Amniotic stem cell (primary cell): ENCODE results near the gene LPP.

Experiments
- DNase-seq: peaks from one replicate; lab custom pipeline; 2025; lab: John Stamatoyannopoulos, UW

LPP gene

DNA sequence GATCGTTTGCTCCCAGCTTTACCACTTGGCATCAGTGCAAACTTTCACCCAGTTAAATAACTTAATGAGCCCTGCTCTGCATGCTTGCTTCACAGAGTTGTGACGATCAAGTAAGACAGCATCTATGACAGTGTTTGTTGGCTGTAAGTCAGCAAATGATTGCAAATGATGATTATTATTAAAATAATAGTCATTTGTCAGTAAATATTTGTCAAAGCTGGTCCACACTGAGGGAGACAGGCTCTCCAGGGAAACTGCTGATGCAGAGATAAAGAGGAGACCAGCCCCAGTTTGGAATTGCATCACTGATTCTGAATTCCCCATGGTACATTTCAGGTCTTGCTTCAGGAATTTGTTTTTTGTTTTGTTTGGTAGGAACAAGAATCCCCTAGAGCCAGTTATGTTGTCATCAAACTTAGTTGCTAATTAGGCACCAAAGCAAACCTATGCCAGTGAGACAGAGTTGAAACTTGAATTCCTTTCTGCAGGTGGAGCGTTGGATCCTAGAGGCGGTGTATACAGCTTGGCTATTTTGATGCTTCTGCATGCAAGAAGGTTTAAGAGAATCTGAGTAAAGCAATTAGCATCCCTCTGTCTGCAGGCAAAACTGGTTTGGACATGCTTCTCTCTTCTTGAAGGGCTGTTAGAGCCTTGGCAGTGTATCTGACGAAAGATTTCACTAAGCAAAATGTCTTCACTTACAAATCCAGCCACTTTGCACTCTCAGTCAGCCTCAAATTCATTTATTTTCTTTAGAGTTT is 679.2 kb downstream of the LPP start:
- no peak for DNase-seq

DNA sequence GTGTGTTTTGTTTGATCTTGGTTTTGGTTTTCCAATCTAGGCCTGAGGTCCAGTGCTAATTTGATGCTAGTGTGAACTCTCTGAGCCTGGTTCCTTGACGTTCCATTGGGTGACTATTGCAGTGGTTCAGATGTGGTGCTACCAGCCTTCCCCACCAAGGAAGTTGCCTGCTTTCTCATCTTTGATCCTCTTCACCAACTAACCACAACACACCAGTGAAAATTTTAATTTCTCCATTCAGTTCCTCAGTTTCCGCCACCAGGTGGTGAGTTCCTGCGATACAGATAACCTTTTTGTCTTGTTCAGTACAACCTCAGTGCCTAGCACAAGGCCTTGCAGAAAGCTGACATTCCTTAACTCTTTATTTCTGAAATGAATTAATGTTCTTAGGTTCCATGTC is 680.4 kb downstream of the LPP start:
- DNase-seq: no peak

DNA sequence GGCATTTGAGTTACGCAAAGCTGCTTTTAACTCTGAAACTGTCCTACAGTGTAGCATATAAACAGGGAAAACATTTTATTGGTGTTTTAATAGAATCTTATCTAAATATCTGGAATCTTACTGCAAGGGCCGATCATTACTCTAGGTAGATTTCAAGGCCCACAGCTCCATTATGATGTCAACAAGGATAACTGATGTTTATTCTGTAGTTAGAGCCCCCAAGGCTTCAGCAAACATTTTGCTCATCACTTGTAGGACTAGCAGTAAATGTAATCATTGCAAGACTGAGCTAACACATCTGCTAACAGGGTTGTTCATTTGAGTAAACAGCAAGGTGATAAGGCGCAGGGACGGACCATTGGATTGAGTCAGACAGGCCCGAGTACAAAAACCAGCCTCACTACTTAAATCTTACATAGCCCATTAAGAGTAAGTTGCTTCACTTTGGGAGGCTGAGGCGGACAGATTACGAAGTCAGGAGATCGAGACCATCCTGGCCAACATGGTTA is 685.3 kb downstream of the LPP start:
- DNase-seq: no peak

DNA sequence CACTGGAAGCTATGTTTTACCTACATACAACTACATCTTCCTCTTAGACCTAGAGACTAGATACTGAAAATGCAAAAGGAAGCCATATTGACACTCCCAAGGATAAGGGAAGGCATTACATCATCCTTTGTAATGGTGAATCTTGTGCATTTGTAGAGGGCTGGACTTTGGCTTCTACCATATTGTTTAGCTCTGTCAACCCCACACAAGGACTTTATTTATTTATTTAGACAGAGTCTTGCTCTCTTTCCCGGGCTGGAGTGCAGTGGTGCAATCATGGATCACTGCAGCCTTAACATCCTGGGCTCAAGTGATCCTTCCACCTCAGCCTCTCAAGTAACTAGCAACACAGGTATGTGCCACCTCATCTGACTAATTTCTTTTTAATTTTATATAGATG is 686.3 kb downstream of the LPP start:
- no peak for DNase-seq

DNA sequence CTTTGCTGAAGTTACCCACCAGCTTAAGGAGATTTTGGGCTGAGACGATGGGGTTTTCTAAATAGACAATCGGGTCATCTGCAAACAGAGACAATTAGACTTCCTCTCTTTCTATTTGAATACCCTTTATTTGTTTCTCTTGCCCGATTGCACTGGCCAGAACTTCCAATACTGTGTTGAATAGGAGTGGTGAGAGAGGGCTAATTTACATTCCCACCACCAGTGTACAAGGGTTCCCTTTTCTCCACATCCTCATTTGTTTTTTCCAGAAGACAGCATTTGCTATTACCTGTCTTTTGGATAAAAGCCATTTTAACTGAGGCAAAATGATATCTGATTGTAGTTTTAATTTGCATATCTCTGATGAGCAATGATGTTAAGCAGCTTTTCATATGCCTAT is 687.9 kb downstream of the LPP start:
- DNase-seq: no peak

DNA sequence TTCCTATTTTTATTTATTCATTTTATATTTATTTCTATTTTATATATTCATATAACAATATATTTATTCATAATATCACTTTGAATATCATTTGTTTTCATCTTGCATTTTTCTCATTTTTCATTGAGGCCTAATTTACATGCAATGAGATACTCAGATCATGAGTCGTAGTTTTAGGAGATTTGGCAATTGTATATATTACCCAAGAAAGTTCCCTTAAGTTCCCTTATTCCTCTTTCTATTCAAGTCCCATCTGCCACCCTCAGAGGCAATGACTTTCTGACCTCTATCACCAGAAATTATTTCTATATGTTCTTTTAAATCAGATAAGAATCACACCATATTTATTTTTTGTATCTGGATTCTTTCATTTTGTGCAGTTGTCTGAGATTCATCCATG is 688.7 kb downstream of the LPP start:
- no peak for DNase-seq

DNA sequence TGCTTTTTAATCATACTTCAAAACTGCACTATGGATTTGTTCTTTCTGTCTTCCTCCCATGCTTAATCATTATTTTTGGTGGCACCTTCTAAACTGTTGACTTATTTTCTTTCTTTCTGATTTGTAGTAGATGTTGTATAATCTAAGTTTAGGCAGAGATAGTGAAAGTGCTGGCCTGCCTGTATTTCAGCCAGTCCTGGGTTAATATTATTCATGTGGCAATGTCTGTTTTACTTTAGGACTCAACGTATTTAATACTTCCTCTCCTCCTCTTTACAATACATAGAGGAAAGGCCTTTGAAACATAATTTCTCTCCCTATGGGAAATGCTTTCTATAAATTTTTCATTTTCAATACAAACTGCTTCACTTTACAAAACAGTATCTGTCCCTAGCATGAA is 690.1 kb downstream of the LPP start:
- DNase-seq: no peak

DNA sequence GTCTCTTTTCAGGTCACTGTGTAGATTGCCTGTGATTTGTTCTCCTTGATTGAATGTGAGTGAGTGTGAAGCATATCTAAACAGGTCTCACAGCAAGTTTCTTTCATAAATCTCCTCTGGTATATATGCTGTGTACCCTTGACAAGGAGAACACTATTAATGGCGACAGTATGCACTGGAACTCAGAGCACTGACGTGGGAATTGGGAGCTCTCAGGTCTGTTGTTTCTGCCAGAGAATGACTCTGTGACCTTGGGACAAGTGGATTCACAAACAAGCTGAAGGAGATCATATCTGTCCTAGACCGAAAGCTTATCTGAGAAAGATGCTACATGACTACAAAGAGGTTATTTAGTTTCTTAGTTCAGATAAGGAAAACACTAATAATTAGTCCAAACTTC is 691.6 kb downstream of the LPP start:
- no peak for DNase-seq

DNA sequence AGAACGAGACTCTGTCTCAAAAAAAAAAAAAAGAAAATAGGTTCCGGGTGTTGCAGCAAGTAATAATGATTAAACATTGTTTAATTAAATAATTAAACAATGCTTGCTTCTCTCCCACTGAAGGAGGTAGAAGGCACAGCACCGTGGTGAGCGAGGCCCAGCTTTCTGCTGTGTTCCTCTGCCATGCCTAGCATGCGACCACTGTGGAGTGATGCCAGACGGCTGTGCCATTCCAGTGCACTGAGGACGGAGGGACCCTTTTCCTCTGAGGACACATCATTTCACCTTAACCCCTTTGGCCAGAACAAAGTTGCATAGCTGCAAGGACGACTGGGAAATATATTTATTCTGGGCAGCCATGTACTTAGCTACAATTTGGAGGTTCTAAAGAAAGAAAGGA is 695.0 kb downstream of the LPP start:
- DNase-seq: no peak

DNA sequence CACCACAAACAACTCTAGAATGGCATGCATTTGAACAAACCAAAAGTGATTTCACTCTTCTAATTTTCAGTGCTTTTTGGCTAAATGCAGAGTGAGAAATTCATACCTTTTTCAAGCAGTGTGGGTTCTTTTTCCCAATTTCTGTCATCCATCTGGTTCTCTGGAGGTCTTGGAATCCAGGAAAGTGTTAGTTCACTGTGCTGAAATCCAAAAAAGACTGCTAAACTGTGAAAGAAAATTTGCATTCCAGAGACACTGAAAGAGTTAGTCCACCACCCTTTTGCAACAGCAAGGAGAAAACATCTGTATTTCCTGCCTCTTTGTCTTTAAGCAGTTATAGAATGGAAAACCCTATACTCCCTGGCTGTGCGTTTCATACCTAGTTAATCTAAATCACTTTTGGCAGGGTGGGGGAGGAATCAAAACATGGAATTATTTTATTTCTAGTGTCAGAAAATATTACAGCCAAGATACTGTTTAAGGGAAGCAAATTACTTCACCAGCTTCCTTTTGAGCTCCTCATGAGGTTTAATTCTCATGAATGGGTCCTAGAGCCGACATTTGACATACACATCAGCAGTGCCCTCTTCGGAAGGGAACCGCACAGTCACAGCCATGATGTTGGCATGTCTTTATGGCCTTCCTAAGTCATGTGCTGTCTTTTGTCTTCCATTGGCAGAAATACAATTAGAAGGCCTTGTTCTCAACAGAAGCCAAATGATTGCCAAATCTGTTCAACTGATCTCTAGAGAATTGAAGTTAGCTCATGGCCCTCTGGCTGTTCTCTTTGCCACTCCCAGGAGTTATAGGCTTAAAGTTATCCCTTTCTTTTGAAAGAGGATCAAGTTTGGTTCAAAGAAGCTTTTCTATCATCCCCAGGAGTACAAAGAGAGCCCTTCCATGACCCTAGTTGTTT is 700.2 kb downstream of the LPP start:
- DNase-seq: no peak

DNA sequence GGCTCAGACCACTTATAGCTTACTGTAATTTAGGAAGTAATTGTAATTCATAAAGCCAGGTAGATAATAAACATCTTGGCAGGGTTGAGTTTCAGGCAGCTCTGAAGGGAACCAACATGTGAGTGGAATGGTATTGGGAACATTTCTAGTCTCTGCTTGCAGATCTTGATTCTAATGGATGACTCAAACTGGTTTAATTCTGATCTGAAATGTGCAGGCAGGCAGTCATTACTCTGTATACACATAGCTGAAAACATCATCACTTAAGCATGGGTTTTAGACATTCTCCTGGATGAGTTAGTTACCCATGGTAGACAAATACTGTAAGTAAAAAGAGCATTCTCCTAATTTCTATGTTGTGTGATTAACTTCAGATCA is 700.8 kb downstream of the LPP start:
- no peak for DNase-seq

DNA sequence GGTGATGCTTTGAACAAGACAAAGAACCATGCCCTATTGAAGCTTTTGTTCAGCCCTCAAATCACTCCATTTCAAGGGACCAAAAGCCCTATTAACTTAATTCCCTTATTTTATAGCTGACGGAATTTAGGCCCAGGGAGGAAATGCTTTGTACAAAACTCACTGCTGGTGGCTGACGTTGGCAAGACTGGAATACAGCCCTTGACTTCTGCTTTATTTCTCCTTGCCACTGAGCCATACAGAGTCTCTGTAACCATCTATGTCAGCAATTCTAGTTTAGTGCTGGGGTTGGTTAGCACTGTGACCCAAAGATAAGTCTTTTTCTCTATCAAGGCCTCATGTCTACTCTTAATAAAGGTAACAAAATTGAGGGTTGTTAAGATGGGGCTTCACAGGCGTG is 701.7 kb downstream of the LPP start:
- DNase-seq: no peak

DNA sequence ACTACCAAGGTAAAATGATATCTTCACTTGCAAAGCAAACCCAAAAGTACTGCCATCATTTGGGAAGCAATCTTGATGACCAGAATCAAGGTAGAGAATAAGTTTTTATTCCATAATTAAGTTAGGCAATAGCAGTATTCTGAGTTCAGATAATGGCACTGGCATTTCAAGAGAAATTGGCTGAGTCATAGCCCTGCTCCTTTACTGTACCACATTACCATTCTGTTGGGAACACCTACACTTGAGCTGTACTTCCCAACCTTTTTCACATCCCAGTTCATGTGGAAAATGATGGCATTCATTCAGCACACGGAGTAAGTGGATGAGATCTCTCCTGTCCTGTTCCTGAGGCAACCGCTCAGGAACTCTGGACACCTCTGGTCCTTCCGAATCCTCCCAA is 706.2 kb downstream of the LPP start:
- no peak for DNase-seq

DNA sequence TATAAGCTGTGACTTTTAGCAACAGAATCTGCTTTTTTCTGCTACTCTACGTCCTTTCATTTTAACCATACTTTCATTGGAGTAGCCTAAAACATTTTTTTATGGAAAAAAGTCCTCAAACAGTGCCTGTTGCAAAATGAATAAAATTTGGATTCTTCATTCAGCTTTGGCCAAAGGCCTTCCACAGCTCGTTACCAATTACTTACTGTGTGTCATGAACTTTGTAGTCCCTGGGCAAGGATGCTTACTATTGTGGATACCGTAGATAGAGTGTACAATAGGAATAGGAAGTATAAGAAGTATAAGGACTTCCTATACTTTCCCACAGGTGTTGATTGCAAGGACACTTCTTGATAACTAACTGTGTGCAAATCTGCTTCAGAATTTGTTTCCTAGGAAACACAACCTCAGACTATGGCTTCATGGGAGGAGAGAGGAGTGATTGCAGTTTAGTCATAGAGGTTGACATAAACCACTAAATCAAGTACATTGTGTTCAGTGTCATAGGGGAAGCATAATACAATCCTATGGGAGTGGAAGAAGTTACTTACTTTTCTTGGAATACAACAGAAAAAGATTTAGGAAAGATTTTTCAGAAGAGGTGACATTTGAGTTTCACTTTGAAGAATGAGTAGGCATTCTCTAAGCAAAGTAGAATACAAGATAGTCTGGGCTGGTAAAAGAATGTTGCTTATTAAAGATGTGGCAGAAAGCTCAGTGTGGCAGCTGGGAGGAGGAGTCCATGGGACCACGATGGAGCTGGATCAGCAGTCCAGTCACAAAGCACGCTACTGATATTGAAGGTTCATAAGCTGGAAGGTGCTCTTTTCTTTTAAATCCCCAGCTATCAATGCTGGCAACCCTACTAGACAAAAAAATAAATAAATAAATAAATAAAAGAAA is 708.1 kb downstream of the LPP start:
- no peak for DNase-seq

DNA sequence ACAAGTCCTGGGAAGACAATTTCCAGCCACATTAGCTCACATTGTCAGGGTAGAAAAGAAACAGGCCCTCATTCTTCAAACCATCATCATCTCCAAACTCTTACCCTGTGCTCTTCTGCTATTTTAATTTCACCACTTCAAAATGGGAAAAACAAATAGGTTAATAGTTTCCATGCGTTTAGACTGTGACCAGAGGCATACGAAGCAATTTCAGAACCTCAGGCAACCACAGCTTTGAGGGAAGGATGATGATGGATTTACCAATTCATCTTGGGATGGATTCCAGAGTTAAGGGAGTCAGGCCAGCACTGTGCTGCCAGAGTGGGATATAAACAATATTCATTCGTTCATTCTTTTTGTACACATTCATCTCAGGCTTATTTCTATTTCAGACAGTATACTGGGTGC is 710.0 kb downstream of the LPP start:
- peak; percentile 50 for DNase-seq

DNA sequence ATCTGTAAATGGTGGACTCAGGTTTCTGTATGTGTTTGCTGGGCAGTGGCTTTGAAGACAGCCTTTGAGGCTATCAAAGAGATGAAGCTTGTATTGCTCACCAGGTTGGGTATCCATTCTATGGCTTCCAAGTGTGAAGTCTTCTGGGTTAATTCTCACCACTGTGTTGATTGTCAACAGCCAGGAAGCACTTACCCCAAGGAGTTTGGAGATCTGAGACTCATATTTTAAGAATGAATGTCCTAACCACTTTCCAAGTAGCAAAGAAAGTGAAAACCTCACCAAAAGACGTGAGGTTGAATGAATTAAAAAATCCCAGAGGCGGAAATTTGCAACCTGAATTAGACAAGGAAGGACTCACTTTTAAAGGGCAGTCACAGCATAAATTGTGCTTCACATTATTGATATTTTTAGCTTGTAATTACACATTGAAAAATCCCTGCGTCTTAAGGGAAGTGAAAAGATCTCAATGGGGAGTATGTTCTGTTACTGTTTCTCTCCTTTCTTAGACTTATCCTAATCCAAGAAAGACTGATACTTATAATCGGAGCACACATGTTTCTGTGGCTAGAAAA is 713.8 kb downstream of the LPP start:
- DNase-seq: no peak

DNA sequence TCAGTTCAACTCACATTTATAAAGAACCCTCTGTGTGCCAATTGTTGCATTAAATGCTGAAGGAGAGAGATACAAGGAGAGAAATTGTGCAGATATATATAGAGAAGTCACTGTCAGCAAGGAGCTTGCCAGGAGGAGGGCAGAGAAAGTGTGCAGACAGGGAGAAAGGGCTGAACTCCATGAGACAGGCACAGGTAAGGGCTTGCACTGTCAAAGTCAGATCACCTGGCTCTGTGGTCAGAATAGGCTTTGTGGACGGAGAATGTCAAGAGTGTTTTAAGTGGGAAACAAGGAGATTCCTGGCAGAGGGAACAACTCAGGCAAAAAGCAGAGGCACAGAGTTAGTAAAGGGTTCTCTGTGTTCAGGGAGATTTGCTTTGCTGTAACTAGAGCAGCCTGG is 714.8 kb downstream of the LPP start:
- DNase-seq: no peak

DNA sequence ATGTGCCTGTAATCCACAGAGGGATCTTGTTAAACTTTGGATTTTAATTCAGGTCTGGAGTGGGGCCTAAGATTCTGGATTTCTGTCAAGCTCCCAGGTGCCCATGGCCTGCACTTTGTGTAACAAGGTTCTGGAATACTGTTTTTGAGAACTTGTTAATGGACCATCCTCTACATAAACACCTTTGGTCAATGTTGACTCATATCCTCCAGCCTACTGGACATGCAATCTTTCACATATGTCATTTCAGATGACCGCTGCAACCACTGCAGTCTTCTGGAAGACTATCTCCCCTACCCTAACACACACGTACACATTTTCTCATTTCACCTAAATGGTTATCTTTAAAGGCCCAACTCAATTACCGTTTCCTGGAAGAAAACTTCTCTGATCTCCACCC is 715.7 kb downstream of the LPP start:
- DNase-seq: no peak

DNA sequence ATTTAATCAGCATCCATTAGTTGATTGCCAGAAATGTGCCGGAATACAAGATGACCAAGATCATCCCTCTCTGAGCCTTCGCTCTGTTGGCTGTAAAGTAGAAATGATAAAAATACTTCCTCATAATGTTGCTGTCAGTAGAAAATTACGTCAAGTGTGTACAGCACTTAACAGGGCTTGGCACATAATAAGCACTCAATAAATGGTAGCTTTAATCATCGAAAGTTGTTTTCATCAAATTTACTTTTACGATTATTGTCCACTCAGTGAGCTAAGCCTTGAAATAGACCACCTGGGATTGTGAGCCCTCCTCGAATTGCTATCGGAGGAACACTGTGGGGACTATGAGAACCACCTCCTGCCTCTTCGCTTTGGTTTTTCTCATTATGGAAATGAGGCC is 716.5 kb downstream of the LPP start:
- DNase-seq: no peak

DNA sequence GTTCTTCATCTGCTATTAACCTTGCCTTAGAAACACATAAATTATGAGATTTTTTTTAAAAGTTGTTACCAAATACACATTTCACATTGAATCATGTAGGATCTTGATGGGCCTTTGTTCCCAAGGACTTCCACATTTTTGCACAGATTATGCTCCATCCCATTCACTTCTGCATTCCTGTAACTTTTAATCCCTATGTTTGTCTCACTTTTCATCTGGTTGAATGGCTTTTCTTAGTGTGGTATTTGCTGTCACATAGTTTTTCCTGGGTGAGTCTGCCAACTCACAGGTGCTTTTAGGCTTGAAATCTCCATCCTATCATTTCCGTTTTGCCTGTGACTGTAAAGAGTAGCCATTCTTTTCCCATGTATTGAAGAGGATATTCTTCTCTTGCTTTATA is 720.6 kb downstream of the LPP start:
- no peak for DNase-seq

DNA sequence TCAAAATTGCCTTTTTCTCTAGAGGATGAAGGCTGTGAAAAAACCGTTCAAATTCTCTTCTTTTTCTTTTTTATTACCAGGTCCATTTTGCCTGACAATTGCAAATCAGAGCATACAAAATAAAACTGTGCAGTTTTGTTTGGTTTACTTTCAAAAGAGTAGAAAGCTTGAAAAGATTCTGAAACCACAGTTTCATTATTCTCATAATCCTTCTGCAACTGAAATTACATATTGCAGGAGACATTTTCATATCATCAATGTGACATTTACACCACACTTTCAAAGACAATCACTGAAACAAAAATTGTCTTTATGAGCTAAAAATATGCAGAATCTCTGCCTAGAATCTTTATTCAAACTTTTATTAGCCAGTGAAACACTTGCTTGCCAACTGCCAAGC is 721.5 kb downstream of the LPP start:
- DNase-seq: no peak

DNA sequence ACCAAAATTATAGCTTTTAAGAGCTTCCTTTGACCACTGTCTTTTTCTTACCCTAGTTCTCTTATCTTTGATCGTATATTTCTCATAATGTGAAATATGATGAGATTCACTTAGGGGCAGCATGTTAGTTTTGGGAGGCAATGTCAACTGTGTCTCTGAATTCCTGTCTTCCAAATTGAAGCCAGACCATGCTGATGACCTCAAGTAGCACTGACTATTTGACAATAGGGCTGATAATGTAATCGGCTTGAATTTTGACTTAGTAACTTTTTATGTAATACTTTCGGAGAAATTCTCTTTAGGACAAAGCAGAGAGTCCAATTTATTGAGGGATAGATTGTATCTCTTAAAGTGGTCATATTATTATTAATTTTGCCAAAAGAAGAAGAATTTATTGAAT is 722.4 kb downstream of the LPP start:
- DNase-seq: no peak
